Neural crest cell (in vitro differentiated cells): ENCODE data around the gene VSIG10L2. TPM values are rescaled to one million over a fixed set of nuclear protein-coding genes. Genes with fewer than 3 reads are reported as not detected.

Source experiments
- DNase-seq: peaks from one replicate; pipeline ENCODE4 v3.0.0; 2021; ENCODE audit warnings: low read depth, mixed read lengths, low spot score
- H3K27ac Mint-ChIP-seq: one replicate; pipeline ENCODE4 v1.8.0; 2021; ENCODE audit warnings: mild to moderate bottlenecking, mixed read lengths; ENCODE audit not compliant: unreplicated experiment
- H3K27me3 Mint-ChIP-seq: 2 replicates; pipeline ENCODE4 v1.8.0; 2021; ENCODE audit warnings: low read depth, mild to moderate bottlenecking, mixed read lengths
- H3K36me3 Mint-ChIP-seq: 2 replicates; pipeline ENCODE4 v1.8.0; 2021; ENCODE audit warnings: low read depth, mild to moderate bottlenecking, mixed read lengths
- H3K4me1 Mint-ChIP-seq: 2 replicates; pipeline ENCODE4 v1.8.0; 2021; ENCODE audit warnings: mixed read lengths
- H3K4me3 Mint-ChIP-seq: one replicate; pipeline ENCODE4 v1.8.0; 2021; ENCODE audit warnings: mild to moderate bottlenecking, mixed read lengths
- H3K9me3 Mint-ChIP-seq: 2 replicates; pipeline ENCODE4 v1.8.0; 2021; ENCODE audit warnings: mixed read lengths
- total RNA-seq: library from RNA; stranded (reverse); gene quantifications from 2 replicates; pipeline ENCODE4 v1.2.1, GENCODE V29; 2021
- TF ChIP-seq, protein P1 (sequence below): fragments of 200-600 bp; sonication (generic); conservative IDR thresholded peaks from 2 replicates; pipeline ENCODE4 v1.5.0; 2021; ENCODE audit warnings: antibody characterized with exemption, mild to moderate bottlenecking

The VSIG10L2 gene
- total RNA-seq, 1 donor from 2014 or later: not detected

DNA sequence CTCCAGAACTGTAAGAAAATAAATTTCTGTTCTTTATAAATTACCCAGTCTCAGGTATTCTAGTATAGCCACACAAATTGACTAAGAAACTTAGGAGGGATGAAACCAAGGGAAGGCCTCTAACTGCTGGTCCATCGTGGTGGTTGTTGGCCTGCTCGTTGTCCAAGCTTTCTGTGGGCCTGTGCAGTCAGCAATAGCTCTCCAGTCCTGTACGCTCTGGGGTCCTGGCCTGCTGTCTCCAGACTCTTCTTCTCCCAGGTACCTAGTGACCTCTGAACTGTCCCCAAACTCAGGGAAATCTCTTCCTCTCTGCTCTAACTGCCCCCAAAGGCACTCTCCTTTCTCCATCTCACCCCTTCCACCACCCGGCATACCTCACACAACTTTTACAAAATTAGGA, 5.7 kb upstream of the VSIG10L2 start:
- peaks cover 25% of the 10 kb centered on the region for H3K27me3 Mint-ChIP-seq
- no peaks in the 10 kb centered on the region for H3K9me3 Mint-ChIP-seq

DNA sequence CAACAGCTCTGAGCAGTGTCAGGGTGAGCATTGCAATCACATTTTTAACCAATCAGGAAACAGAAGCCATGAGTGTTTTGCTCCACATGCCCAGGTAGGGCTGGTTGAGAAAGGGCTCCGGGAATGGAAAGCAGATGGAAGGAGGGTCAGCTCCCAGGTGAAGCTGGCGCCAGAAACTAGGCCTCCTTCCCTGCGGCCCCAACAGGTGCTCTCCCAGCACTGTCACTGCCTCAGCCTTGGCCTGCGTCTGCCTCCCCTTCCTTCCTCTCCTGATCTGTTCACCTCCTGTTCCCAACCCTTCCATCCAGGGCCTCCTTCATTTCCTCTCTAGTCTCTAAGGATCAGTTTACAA, 4.6 kb upstream of the VSIG10L2 start:
- Mint-ChIP-seq H3K4me1 (peaks cover 10% of the 10 kb centered on the region), H3K9me3 (no peaks in the 10 kb centered on the region), H3K27me3 (peaks cover 25% of the 10 kb centered on the region), H3K4me3 (no peak overlapping the region), H3K36me3 (no peaks in the 10 kb centered on the region), H3K27ac (no peak overlapping the region)
- TF ChIP-seq, protein P1, sequence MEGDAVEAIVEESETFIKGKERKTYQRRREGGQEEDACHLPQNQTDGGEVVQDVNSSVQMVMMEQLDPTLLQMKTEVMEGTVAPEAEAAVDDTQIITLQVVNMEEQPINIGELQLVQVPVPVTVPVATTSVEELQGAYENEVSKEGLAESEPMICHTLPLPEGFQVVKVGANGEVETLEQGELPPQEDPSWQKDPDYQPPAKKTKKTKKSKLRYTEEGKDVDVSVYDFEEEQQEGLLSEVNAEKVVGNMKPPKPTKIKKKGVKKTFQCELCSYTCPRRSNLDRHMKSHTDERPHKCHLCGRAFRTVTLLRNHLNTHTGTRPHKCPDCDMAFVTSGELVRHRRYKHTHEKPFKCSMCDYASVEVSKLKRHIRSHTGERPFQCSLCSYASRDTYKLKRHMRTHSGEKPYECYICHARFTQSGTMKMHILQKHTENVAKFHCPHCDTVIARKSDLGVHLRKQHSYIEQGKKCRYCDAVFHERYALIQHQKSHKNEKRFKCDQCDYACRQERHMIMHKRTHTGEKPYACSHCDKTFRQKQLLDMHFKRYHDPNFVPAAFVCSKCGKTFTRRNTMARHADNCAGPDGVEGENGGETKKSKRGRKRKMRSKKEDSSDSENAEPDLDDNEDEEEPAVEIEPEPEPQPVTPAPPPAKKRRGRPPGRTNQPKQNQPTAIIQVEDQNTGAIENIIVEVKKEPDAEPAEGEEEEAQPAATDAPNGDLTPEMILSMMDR: no peak
- no peak for DNase-seq

More for the DNA sequence above, 5.7 kb upstream of the VSIG10L2 start:
- no peak overlapping the region for H3K27ac Mint-ChIP-seq
- TF ChIP-seq, protein P1: no peak
- H3K4me1 Mint-ChIP-seq: peaks cover 10% of the 10 kb centered on the region
- H3K4me3 Mint-ChIP-seq: no peak overlapping the region
- no peaks in the 10 kb centered on the region for H3K36me3 Mint-ChIP-seq
- no peak for DNase-seq

DNA sequence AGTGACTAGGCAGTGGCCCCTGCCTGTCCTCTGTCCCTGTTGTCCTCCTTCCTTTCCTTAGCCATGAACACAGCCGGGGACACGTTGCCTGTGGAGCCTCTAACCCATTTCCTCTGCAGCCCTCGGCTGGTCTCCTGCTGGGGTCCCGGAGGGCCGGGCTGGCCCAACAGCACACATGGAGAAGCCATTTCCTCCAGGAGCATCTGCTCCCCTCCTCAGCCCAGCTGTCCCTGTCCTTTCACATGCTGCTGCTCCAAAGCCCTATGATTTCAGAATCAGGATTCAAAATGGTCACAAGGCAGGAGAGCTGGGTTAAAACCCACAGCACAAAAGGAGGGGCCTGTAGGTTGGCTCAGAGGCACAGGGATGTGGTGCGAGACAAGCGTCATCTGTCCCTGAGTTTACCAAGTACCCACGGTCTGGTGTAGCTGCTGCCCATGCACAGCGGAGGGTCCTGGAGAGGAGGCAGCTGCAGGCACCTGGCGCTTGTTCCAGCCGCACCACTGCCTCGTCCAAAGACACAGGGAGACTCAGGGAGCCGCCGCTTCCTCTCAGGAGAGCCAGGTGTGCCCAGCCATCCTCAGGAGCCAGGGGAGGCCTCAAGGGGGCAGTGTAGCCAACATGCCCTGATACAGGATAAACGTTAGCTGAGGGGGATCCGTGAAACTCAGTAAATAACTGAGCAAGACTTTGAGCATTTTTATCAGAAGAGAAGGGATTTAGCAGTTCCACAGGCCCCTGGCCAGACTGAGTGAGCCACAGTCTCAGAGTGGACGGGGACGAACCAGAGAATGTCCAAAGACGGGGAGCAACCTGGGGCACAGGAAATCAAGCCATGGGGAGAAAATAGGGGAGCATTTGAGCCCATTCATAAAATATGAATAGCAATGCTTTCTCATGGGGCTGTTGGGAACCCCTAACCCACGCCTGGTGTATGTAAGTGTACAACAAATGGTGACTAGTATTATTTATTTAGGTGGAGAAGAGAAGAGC, 3.9 kb upstream of the VSIG10L2 start:
- Mint-ChIP-seq H3K4me1 (peaks cover 10% of the 10 kb centered on the region), H3K27ac (no peak overlapping the region), H3K36me3 (no peaks in the 10 kb centered on the region), H3K9me3 (no peaks in the 10 kb centered on the region), H3K4me3 (no peak overlapping the region), H3K27me3 (peaks cover 25% of the 10 kb centered on the region)
- DNase-seq: peak; percentile 50
- TF ChIP-seq, protein P1: peak; percentile 72

DNA sequence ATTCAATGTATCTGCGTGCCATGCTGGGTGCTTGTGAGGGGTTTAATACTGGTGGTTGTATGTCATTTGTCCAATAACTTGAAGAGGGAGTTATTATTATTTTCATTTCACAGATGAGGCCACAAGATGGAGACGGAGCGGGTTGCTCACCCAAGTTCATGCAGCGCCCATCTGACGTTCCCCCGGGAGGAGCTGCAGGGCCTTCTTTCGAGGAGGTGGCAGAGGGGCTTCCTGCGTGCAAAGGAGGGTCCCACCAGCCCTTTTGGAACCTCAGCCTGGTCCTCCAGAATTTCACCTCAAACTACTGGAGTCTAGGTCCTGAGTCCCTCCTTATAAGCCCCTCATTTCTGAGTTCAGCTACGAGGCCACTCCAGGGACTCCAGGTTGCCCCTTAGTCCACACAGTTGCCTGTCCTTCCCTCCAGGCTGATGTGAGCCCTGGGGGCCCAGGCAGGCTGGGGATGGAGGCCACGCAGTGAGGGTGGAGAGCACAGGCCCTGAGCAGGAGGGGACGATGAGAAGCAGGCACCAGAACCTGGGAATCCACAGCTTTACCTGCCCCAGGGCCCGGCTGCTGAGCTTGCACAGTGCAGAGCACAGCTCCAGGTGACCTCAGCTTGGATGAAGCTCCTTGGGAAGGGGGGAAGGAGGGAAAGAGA, 2.9 kb upstream of the VSIG10L2 start:
- Mint-ChIP-seq H3K27me3 (peaks cover 25% of the 10 kb centered on the region), H3K27ac (no peak overlapping the region), H3K4me3 (no peak overlapping the region), H3K36me3 (no peaks in the 10 kb centered on the region), H3K4me1 (peaks cover 10% of the 10 kb centered on the region), H3K9me3 (no peaks in the 10 kb centered on the region)
- no peak for DNase-seq
- TF ChIP-seq, protein P1: no peak

DNA sequence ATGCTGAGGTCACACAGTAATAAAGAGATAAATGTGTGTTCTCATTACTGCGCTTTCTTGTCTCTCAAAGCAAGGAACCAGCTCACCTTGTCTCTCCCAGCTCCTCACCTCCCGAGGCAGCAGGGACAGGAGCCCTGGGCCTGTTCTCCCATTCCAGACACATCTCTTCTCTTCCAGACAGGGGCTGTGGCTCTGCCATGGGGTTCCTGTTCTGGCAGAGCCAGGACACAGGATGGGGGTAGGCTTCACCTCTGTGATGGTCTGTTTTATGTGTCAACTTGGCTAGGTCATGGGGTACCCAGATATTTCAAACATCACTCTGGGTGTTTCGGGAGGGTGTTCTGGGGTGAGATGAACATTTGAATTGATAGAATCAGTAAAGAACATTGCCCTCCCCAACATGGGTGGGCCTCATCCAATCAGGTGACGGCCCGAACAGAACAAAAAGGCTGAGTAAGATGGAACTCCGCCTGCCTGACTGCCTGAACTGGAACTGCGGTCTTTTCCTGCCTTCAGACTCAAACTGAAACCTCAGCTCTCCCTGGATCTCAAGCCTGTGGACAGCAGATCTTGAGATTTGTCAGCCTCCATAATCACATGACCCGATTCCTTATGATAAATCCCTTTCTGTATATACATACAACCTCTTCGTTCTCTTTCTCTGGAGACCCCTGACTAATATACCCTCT, 2.0 kb upstream of the VSIG10L2 start:
- no peak overlapping the region for H3K4me3 Mint-ChIP-seq
- TF ChIP-seq, protein P1: no peak
- H3K4me1 Mint-ChIP-seq: peaks cover 8% of the 10 kb centered on the region
- H3K9me3 Mint-ChIP-seq: no peaks in the 10 kb centered on the region
- peaks cover 25% of the 10 kb centered on the region for H3K27me3 Mint-ChIP-seq
- DNase-seq: no peak
- no peaks in the 10 kb centered on the region for H3K36me3 Mint-ChIP-seq
- H3K27ac Mint-ChIP-seq: peak overlapping the region; percentile 22
